Hippocampal formation (tissue), 2 donors: ENCODE results near the gene PSMB8.

Source experiments
- DNase-seq, 2 donors: peaks; one replicate each; lab custom pipeline; 2025; lab: John Stamatoyannopoulos, UW

The PSMB8 gene

GRCh38 chr6:32855467-32856174 is 11.8 kb upstream of the PSMB8 start:
- no peak for DNase-seq

GRCh38 chr6:32854376-32855178 is 10.7 kb upstream of the PSMB8 start:
- peak; percentile 36 to 65 for DNase-seq

GRCh38 chr6:32853541-32854375 is 9.9 kb upstream of the PSMB8 start, which contains the start of the genes PSMB9 and TAP1:
Gene PSMB9, plus strand, starts transcription at chr6:32854192. Its CDS starts 38 bp downstream, at chr6:32854230.
Gene TAP1, minus strand, starts transcription at chr6:32853704. Its CDS starts 68 bp downstream, at chr6:32853636.
- peak; percentile 95 to 96 for DNase-seq

GRCh38 chr6:32852844-32853540 is 9.1 kb upstream of the PSMB8 start:
- DNase-seq, result peak; percentile 51 to 68

- no peak for DNase-seq
Measured at GRCh38 chr6:32852018-32852843, 8.4 kb upstream of the PSMB8 start.

GRCh38 chr6:32851025-32851424 is 7.2 kb upstream of the PSMB8 start:
- DNase-seq, result no peak

- DNase-seq, result no peak
Measured at GRCh38 chr6:32849126-32849525, 5.3 kb upstream of the PSMB8 start.

GRCh38 chr6:32847795-32848194 is 3.9 kb upstream of the PSMB8 start:
- DNase-seq, result no peak

- DNase-seq, result no peak
Measured at GRCh38 chr6:32847004-32847403, 3.2 kb upstream of the PSMB8 start.

- DNase-seq, result peak in 1 of 2 donors; percentile 7
Measured at GRCh38 chr6:32845384-32845884, 1.6 kb upstream of the PSMB8 start.

- DNase-seq, result no peak
Measured at GRCh38 chr6:32844839-32845383, 1.1 kb upstream of the PSMB8 start.

GRCh38 chr6:32843331-32843978 is 392 bp downstream of the PSMB8 start:
- DNase-seq, result no peak

GRCh38 chr6:32842690-32843089 is 1.2 kb downstream of the PSMB8 start:
- DNase-seq, result no peak

GRCh38 chr6:32842021-32842650 is 1.7 kb downstream of the PSMB8 start:
- DNase-seq, result no peak

- no peak for DNase-seq
Measured at GRCh38 chr6:32840604-32841246, 3.1 kb downstream of the PSMB8 start.

- no peak for DNase-seq
Measured at GRCh38 chr6:32839356-32839755, 4.5 kb downstream of the PSMB8 start.

- DNase-seq, result peak; percentile 96
Measured at GRCh38 chr6:32838114-32838958, 5.5 kb downstream of the PSMB8 start, which contains the start of gene TAP2. Gene TAP2, minus strand, starts transcription at chr6:32838739. Its CDS starts 506 bp downstream, at chr6:32838233.
